ENCODE data around the gene NTRK3.

NTRK3 gene

GRCh38 chr15:87930457-87930856, 326.1 kb downstream of the NTRK3 start:
- DNase-seq: no peak

- DNase-seq: no peak
These were observed 326.7 kb downstream of the NTRK3 start for GRCh38 chr15:87929841-87930240.

- no peak for DNase-seq
These were observed 332.1 kb downstream of the NTRK3 start for GRCh38 chr15:87924433-87924832.

- DNase-seq: no peak
These were observed 337.5 kb downstream of the NTRK3 start for GRCh38 chr15:87919064-87919463.

GRCh38 chr15:87917480-87917879, 339.1 kb downstream of the NTRK3 start:
- no peak for DNase-seq

DNA sequence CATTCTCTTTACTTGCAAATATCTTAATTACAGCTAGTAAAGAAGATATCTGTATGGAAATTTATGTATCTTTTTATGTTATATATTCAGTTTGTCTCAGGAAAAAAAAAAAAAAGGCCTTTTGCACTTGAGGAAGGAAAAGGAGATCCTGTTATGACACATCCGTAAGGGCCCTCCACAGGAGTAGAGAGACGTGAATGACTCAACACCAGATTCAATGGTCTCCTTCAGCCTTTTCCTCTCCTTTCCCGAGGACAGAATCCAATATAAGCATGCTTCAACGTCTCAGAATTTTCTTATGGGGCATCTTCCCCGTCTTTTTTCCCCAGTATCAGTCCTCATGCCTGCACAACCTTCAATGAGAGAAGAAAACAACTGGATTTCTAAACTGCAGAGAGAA, 340.3 kb downstream of the NTRK3 start:
- DNase-seq: no peak

- DNase-seq: no peak
These were observed 346.2 kb downstream of the NTRK3 start for GRCh38 chr15:87910301-87910700.

DNA sequence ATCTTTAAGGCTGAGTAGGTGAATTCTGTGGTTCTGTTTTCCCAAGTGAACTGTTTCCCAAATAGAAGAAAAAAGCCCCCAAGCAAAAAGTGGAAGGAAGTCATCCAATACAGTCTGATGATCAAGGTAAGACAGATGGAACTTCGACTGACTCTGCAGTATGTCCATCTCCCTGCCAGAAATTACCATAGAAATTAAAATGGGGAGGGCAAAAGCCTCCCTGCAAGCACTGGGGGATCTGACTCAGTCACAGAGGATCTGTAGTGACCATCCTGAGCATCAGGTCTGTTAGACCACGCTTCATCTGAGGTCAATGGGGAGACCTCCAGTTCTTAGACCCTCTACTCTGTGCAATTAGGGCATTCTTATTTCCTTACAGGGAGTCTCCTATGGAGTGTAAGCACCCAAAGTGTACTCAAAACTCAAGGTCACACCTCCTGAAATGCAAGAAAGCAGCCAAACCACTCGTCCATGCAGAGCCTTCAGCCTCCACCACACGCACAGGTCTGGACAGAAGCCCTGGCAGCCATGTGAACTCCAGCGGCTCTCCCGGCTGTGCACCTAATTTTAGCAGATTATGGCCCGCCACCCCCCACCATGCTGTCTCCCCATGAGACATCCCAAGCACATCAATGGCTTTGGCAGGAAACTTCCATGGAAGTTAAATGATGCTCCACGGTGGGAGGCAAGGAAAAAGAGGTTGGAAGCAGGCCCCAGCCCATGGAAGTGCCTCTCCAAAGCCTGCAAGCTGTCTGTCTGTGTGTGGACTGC, 348.7 kb downstream of the NTRK3 start:
- DNase-seq: no peak

DNA sequence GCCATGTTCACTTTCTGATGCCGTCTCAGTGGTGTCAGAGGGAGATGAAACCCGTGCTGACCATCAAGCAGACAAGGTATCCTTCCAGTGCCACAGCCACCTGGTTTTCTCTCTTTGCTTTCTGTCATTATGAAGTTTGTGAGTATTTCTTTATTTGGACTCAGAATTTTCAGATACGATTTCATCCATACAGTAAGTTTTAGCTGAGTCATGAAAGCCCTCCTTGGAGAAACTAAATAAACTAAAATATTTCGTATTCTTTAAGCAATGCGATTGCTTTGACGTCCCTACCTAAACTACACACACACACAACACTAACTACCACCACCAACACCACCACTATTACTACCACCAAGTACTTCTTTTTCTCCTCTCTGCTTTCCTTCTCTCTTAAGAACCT, 350.1 kb downstream of the NTRK3 start:
- no peak for DNase-seq

DNA sequence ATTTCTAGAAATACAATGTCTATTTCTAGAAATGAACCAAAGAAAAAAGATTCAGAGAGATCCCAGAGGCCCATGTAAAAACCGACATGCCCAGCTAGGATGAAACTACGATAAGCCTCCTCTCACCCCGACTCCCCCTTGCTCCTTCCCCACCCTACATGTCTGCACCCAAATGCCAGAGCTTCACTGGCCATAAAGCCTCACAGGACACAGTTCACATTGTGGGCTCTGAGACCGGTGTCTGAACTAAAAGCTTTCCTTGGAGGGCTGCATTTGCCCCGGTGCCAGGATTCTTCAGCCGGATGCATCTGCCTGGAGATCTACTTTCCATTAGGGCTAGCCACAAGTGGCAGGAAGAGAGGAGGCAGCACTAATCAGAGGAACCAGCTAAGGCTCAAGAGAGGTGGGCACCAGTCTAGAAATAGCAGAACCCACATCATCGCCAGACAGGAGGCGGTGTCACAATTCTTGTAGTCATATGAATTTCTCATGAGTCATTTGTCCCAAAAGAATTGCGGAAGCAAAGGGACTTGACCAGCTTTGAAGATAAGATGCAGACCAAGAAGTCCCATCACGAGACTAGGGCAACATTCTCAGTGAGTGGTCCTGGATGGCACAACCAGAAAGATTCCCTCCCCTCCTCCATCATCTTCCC, 353.6 kb downstream of the NTRK3 start:
- peak in 1 of 2 donors; percentile 34 for DNase-seq

GRCh38 chr15:87901926-87902690, 354.4 kb downstream of the NTRK3 start:
- no peak for DNase-seq

GRCh38 chr15:87901008-87901407, 355.5 kb downstream of the NTRK3 start:
- DNase-seq: no peak

- DNase-seq: no peak
These were observed 359.6 kb downstream of the NTRK3 start for GRCh38 chr15:87896936-87897335.

- no peak for DNase-seq
These were observed 369.4 kb downstream of the NTRK3 start for GRCh38 chr15:87887177-87887576.

- peak in 1 of 2 donors; percentile 0 for DNase-seq
These were observed 375.5 kb downstream of the NTRK3 start for GRCh38 chr15:87881026-87881425.

DNA sequence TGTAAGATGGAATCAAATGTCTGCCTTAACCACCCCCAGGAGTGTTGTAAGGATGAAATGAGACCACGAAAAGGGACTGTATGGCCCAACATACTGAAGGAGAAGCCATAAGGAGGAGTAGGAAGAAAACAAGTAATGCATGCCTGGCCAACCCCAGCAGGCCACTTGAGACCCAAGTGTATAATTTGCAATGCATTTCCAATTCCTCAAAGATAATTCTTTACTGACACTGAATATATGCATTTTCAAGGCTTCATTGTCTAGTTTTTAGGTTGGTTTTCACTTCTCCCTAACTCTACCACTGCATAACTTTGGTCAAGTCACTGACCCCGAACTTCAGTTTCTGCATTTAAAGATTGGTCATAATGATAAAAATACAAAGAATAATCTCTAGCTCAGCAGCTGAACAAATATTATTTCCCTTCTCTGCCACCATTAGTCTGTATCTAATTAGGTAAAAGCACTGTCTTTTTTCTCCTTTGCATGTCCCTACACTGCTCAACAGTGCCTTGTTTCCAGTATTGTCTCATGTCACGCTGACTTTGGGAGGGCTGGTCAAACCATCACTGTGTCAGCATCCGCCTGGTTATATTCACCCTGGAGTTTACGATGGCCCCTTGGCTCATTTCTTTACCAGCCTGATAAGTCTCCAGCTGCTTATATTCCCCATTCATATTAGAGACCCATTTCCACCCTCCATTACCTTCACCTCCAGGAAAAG, 378.6 kb downstream of the NTRK3 start:
- no peak for DNase-seq

- no peak for DNase-seq
These were observed 379.3 kb downstream of the NTRK3 start for GRCh38 chr15:87877114-87877810.

GRCh38 chr15:87874896-87875711, 381.4 kb downstream of the NTRK3 start:
- DNase-seq: no peak

DNA sequence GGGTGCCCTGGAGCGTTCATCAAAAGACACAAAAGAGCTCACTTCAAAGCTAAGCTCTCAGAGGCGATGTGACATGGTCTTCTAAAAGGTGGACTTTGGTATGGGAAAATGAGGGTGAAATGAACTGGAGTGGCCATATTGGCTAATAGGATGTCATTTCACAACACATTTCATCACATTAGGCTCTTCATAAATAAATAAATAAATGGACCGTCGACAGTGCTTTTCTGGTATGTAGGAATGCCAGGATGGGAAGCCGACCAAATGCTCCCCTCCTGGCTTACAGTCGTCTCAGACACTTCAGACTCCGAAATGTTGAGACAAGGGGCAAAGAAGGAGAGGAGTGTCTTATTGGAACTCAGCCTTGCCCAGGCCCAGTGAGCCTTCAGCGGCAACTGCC, 383.0 kb downstream of the NTRK3 start:
- DNase-seq: no peak

DNA sequence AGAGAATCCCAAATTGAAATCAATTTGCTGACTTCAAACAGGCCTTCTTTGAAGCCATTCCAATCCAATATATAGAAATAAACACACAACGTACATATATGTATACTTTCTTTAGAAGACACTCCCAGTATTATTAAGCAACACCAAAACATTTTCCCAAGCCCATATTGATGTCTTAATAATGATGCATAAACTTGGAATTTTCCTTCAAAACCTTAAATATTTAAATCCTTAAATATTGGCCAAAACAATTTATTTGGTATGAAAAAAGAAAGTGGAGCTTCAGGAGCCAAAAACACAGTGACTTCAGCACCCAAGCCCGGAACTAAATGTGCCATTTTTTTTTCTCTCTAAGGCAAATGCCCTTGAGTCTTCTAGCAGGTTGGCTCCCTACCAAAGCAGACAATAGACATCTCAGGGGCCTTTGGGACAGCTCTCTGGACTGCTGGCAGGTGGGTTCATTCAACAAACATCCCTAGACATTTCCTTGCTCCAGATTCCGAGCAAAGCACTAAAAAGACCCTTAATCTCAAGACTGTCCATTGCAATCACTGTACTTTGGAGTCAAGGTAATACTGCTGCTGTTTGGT, 384.7 kb downstream of the NTRK3 start:
- DNase-seq: no peak

GRCh38 chr15:87871258-87871681, 385.3 kb downstream of the NTRK3 start:
- DNase-seq: no peak

Measured in CD4-positive, alpha-beta T cell treated with Interleukin-4 for 1 hour (primary cell).